Dedifferentiated amniotic fluid mesenchymal stem cell (primary cell): Measurements from ENCODE around the gene ZNF70.
A peak's percentile ranks its signal among the peaks of the same experiment; 100 is the strongest.

ENCODE experiments used
- DNase-seq: peaks from one replicate; pipeline ENCODE4 v3.0.0-alpha.2; 2016; ENCODE audit errors: extremely low spot score

Gene ZNF70

DNA sequence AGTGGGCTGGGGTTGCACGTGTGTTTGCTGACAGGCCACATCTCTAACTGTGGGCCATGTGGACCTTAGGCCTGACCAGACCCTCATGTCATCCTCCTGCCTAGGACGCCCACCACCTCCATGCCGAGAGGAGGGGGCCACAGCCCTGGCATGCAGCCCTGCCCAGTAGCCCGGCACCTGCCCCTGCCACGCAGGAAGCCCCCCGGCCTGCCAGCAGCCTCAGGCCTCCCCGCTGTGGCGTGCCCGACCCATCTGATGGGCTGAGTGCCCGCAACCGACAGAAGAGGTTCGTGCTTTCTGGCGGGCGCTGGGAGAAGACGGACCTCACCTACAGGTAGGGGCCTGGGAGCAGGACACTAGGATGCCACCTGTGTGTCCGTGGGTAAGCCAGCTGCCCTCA is 28.2 kb upstream of the ZNF70 start:
- DNase-seq: no peak

DNA sequence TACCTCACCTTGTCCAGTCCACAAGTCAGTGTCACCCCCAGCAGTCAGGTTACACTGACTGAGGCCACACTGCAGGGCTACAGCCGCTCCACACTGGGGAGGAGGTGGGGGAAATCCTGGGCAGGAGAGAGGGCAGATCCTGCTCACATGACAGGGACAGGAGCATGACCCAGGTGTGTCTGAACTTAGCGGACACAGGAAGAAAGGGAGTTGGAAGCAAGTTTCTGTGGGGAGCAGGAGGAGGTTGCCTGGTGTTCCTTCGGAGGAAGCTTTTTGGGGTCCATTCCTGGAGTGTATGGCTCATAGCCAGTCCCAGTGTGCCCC is 27.6 kb upstream of the ZNF70 start:
- no peak for DNase-seq

GRCh38 chr22:23777776-23778576 is 27.1 kb upstream of the ZNF70 start:
- no peak for DNase-seq

GRCh38 chr22:23775779-23776375 is 25.0 kb upstream of the ZNF70 start:
- DNase-seq: no peak

GRCh38 chr22:23774922-23775436 is 24.1 kb upstream of the ZNF70 start:
- peak; percentile 39 for DNase-seq

DNA sequence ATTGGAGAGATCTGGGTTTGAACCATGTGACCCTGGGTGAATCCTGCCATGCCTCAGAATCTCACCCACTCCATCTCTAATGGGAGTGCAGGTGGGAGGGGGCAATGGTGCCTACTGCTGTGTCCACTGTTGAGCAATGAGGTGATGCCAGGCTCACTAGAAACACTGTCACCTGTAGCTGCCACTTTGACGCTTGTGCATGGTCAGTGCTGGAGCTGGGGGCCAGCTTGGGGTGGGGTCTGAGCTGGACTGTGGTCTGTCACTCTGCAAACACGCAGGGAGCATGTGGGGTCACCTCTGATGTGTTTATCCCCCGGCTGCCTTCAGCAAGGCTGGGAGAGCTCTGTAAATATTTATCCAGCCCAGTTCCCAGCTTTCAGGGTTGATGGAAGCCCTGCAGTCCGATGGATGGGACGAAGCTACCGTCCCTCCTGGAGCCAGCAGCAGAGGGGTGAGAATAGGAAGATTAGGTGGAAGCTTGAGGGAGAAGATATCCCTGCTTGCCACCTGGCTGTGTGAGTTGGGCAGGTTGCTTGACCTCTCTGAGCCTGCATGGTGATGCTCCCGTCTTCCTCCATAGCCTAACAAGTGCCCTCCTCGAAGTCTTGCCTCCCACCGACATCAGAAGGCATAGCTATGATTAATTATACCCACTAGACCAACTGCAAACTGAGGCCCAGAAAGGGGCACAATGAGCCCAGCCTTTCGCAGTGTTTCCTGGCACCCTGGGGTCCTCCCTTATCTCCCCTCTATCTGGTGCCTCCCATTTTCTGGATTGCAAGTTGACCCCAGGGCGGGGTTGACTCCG is 23.4 kb upstream of the ZNF70 start:
- DNase-seq: no peak

DNA sequence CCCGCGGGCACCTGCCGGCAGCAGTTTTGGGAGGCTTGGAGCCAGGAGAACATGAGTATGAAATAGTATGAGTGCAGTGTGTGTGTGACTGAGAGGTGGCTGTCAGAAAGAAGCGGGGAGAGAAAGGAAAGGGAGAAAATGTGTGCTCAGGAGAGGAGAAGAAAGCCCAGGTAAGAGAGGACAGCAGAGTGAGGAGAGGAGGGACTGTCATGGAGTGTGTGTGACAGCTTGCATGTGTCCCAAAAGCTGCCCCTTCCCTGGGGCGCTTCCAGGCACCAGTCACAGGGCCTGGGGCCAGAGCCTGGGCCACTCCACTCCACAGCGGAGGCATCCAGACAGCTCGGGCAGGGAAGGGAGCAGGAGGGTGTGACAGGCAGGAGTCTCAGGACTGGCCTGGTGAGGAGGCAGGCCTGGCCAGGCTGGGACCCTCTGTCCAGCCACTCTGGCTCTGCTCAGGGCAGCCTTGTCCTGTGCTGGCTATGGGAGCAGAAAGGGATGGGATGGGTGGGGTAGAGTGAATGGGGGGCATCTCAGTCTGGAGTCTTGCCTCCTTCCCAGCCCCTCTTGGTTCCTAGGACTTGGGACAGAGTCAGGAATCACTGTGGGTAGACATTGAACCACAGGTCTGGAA is 22.7 kb upstream of the ZNF70 start:
- no peak for DNase-seq

DNA sequence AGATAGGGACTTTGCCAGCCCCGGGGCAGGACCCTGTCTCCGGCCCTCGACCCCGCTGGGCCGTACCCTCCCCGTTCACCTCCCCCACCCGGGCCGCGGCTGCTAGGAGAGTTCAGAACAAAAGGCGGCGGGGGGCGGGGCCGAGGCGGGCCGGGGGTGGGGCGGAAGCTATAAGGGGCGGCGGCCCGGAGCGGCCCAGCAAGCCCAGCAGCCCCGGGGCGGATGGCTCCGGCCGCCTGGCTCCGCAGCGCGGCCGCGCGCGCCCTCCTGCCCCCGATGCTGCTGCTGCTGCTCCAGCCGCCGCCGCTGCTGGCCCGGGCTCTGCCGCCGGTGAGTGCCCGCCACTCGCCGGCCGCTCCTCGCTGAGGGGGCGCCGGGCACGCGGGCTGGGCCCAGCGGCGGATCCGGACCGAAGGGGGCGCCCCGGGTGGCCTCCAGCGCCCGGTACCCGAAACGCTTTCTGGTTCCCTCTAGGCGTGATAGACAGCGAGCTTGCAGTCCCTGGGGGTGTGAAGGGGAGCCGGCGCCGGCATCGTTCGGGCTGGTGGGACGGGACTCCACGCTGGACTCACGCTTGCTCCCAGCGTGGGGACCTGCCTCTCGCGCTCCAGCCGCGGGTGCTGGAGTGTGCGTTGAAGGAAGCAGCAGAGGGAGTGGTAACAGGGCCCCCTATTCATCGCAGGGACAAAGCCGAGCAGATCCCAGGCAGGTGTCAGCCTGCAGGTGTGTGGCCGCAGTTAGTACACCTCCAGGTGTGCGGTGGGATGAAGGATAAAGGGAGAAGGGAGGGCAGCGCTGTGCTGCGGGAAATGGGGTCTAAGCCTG is 21.9 kb upstream of the ZNF70 start, which contains the start of gene MMP11:
Gene MMP11, plus strand, starts transcription at position 201 of the 825 bp plus-strand sequence. Its CDS starts 22 bp downstream, at position 223.
- no peak for DNase-seq

GRCh38 chr22:23772315-23772648 is 21.4 kb upstream of the ZNF70 start:
- no peak for DNase-seq

DNA sequence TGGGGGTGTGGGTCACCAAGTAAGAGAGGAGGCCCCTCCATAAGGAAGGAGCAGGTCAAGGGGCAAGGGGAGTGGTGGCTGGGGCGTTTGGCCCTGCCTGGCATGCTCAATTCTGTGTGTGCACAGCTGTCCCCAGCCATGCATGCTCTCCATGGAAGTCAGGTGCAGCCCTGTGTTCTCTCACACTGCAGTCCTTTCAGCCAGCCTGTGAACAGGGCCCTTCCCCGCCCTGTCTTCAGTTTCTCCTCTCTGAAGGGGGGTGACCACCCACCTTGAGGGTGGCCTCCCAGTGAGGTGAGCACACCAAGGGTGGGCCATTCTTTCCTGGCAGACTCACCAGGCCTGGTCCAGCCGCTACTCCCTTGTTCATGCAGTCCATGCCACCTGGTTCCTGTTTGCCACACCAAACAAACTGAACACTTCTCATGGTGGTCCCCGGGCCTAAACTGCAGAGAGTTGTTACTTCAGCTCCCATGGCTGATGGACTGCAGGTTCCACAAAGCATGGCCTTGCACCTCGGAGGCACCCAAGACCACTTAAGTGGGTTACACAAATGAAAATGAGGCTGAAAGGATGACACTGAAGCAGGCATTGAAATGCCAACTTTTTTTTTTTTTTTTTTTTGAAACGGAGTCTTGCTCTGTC is 18.5 kb upstream of the ZNF70 start:
- no peak for DNase-seq

GRCh38 chr22:23767673-23768548 is 17.0 kb upstream of the ZNF70 start, which contains the start of gene CHCHD10:
TSS of gene CHCHD10 (minus strand) at chr22:23767972. CDS start at chr22:23767874, 98 bp downstream.
- no peak for DNase-seq

GRCh38 chr22:23767303-23767672 is 16.4 kb upstream of the ZNF70 start:
- DNase-seq: no peak

DNA sequence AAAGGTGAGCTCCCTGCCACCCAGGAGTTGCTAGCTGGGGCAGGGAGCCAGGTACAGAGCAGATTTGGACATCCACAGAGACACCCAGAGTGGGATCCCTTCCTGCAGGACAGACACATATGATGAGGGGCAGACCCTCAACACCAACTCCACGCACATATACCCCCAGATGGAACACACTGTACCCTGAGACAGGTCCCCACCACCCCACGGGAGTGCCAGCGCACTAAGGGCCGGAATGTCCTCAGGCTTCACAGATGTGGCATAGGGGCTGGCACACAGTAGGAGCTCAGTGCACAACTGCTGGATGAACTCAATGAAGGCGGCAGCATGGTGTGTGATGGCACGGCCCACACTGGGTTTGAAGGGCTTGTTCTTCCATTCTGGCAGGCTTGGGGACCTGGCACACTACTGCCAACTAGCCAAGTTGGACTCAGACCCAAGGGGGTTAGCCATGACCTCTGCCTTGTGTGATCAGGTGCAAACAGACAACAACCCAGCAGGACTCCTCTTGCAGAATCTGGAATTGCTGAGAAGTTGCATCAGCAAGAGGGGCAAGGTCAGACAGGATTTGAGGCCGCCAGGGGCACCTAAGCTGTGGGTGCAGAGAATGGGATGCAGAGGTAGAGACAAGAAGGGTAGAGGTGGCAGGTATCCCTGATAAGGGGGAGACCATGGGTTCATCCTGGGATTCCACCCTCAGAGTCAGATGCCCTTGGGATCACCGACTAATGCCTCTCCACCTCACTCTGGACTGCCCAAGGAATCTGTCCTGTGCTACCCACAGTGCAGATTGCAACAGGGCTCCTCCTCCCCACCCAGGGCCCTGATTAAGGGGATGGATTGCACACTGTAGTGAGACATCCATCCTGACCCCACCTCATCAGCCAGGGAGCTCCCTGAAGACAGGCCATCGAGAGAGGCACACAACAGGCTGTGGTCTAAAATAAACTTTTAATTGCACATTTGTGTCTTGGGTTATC is 14.3 kb upstream of the ZNF70 start:
- DNase-seq: no peak

GRCh38 chr22:23763954-23764353 is 13.0 kb upstream of the ZNF70 start:
- DNase-seq: no peak

DNA sequence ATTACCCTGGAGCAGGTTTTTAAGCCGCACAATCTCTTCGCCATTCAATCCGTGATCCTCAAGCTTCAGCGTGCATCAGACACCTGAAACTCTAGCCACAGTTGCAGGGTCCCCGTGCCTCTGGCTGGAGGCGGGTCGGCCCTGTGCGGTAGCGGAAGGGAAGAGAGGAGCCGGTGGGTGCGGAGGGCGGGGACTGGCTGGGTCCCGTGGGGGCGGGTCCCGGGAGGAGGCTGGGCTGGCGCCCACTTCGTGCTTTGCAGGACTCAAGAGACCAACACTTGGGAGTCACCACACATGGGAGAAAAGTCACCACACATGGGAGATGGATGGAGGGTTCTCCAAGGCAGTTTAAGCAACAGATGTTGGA is 12.7 kb upstream of the ZNF70 start:
- DNase-seq: no peak

- DNase-seq: no peak
These were observed 12.1 kb upstream of the ZNF70 start, which contains the start of gene C22orf15 for GRCh38 chr22:23762842-23763578. TSS of gene C22orf15 (plus strand) at chr22:23762990. CDS start at chr22:23763307, 317 bp downstream.

- no peak for DNase-seq
These were observed 9.1 kb upstream of the ZNF70 start for GRCh38 chr22:23760056-23760455.

GRCh38 chr22:23759566-23759965 is 8.7 kb upstream of the ZNF70 start:
- no peak for DNase-seq
